ENCODE data around the gene ABCC6.
"Not testable (repeated sequence)": the region's sequence is repeated elsewhere in the genome, so short reads cannot be mapped to it uniquely, and the experiment has no call there.

Gene ABCC6

DNA sequence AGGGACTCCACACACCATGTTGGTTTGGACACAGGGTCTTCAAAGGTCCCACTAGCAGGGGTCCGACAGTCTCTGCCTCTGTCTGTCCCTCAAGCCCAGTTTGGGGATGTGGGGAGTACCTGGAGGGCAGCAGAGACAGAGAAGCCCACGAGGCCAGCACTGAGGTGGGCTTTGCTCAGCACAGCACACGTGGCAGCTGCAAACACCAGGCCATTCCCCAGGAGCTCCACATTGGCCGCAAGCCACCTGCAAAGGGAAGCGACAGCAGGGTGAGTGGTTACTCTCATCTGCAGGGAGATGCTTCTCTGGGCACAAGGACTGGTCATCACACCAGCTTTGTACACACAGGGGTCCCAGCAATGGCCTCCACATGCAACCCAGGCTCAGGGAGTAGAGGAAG is 62.0 kb downstream of the ABCC6 start:
- no peak for DNase-seq (ENCODE audit: low read depth in 2 of 2)

DNA sequence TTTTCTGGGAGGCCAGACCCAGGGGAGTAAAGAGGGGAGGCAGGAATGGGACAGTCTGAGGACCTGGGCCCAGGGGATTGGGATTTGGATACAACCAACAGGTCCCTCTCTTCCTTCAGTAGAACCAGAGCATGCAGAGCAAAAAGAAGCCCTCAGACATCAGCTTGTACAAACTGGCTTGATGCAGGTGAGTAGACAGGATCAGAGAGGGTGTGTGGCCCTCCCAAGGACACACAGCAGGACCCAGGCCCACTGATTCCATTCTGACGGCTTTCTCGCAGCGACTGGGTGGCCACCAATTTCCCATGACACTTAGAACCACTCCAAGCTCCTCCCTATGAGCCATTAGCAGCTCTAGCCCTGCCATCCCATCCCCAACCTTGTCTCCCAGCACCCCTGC is 63.6 kb downstream of the ABCC6 start:
- no peak for DNase-seq (ENCODE audit: low read depth in 2 of 2)

DNA sequence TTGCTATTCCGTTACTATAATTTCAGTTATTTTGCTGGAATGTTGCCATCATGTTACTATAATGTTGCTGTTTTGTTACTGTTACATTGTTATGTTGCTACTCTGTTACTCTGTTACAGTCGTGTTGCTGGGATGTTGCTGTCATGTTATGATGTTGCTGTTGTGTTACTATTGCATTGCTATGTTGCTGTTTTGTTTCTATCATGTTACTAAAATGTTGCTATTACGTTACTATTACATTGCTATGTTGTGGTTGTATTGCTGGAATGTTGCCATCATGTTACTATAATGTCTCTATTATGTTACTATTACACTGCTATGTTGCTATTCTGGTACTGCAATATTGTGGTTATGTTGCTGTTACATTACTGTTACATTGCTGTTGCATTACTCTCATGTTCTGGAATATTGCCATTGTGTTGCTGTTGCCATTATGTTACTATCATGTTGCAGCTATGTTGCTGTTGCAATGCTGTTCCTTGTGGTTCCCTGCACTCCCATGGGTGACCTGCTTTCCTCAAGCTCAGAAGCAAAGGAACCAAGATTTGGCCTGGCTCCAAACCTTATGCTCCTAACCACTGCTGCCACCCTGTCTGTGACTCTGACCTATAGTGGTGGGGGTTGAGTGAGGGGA is 64.4 kb downstream of the ABCC6 start:
- DNase-seq (ENCODE audit: low read depth in 2 of 2), result no peak

DNA sequence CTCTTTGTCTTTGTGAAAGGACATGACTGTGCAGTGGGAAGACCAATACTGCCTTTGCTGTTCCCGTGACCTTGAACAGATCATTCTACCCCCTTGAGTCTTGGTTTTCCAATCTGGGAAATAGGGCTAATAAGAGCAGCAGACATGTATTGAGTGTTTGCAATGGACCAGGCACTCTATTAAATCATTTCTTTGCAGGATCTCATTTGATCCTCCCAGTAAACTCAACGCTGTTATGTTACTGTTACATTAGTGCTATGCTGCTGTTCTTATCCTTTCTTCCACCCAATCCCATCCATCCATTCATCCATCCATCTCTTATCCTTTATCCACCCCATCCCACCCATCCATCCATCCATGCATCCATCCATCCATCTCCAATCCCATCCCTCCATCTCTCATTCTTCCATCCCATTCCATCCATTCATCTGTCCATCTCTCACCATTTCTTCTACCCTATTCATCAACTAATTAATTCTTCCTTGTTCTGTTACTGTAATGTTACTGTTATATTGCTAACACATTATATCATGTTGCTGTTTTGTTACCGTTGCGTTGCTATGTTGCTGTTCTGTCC is 65.1 kb downstream of the ABCC6 start:
- no peak for DNase-seq (ENCODE audit: low read depth in 2 of 2)

DNA sequence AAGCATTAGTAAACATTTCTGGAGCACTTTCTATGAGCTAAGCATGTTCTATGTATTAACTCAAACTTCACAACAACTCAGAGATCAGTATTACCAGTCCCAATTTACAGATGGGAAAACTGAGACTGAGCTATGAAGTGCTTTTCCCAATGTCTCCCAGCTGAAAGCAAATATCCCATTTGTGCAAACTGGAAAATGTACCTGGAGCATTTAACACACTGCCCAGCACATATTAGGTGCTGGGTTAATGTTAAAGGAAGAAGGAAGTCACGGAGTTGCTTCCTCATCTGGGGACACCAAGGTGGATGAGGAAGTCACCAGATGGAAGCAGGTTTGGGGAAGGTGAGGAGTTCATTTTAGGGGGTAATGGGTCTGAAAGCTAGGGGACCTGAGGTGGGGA is 66.1 kb downstream of the ABCC6 start:
- no peak for DNase-seq (ENCODE audit: low read depth in 2 of 2)

DNA sequence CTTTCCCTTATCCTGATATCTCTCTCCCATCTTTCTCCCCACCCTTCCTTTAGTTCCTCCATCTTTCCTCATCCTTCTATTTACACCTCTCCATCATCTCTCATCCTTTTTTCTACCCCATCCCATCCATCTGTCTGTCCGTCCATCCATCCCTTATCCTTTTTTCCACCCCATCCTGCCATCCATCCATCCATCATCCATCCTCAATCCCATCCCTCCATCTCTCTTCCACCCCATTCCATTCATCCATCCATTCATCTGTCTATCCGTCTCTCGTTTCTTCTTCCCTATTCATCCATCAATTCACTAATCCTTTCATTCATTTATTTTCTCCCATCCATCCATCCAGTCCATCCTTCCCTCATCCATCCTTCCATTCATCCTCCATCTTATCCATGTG is 68.1 kb downstream of the ABCC6 start:
- DNase-seq (ENCODE audit: low read depth in 2 of 2), result no peak

DNA sequence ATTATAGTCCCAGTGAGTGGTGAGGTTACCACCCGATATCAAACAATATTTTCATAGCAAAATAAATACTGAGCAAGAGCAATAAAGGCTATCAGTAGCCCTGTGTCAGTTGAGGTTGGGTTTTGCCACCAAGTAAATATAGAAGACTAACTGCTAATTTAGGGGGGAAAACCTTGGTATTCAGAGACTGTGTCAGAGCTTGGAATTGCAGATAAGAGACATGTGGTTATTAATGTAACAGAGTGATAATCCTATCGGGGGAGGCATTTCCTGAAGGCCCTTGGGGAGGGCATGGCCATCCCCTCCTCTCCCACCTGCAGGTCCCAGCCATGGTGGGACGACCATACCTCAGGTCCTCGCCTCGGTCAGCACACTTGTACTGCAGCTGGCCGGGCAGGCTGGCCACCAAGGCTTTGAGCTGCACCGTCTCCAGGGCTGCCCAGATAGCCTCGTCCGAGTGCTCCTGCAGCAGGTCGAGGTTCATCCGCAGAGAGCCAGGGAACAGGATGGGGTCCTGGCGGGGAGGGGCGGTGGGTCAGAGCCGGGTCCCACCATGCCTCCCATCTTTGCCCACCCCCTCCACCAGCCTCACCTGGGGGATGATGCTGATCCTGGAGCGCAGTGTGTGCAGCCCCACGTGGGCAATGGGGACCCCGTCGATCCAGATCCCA is 68.9 kb downstream of the ABCC6 start:
- DNase-seq (ENCODE audit: low read depth in 2 of 2), result no peak

DNA sequence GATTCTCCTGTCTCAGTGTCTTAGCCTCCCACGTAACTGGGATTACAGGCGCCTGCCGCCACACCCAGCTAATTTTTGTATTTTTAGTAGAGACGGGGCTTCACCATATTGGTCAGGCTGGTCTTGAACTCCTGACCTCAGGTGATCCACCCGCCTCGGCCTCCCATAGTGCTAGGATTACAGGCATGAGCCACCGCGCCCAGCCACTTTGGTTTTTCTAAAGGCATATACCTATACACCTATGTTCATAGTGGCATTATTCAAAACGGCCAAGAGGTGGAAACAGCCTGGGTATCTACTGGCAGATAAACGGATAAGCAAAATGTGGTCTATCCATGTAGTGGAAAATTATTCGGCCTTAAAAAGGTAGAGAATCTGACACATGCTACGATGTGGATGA is 70.3 kb downstream of the ABCC6 start:
- not testable (repeated sequence) for DNase-seq (ENCODE audit: low read depth in 2 of 2)

DNA sequence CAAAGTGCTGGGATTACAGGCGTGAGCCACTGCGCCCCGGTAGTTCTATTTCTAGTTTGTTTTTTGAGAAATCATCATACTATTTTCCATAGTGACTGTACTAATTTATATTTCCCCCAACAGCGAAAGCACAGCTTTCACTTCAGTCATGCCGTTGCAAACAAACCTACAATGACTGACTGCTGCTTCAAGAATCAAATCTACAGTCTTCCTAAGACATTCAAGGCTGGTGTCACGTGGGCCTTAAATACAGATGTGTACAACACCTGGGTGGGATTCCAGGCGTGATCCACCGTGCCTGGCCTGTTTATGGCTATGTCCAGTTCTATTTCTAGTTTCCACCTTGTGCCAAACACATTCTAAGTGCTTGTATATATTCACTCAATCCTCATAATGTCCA is 72.0 kb downstream of the ABCC6 start:
- DNase-seq (ENCODE audit: low read depth in 2 of 2), result no peak

DNA sequence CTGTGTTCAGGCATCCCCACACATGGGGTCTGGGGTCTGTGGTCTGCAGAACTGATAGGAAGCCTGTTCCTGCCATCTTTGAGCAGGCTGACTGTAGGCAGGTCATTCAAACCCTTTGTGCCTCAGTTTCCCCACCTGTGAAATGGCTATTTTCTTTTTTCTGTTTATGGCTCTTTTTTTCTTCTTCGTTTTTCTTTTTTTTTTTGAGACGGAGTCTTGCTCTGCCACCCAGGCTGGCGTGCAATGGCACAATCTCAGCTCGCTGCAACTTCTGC is 72.5 kb downstream of the ABCC6 start:
- no peak for DNase-seq (ENCODE audit: low read depth in 2 of 2)

DNA sequence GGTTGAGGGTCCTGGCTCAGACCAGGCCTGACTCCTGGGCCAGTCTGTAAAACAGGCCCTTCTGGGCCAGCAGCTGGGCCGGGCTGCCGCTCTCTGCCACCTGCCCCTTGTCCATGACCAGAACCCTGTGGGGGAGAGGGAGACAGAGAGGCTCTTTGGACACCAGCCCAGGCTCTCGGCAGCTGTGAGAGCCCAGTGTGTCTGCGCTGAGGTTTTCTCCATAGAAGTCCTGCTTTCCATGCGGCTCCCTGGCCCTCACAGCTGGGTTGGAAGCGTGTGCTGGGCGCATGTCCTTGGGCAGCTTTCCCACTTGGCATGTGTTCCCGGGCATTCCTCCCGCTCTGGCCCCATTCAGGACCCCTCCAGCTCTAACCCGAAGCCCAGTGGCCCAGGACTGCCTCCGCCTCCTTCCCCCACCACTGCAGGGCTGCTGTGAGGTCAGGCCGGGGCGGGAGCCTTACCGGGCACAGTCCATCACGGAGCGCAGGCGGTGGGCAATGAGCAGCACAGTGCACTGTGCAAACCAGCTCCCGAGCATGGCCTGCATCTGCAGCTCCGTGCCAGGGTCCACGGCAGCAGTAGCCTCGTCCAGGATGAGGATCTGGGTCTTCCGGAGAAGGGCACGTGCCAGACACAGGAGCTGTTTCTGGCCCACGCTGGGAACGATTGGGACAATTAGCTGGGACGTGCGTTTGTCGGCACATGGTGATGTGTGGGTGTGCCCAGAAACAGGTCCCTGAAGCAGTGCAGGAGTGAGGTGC is 73.0 kb downstream of the ABCC6 start:
- no peak for DNase-seq (ENCODE audit: low read depth in 2 of 2)

DNA sequence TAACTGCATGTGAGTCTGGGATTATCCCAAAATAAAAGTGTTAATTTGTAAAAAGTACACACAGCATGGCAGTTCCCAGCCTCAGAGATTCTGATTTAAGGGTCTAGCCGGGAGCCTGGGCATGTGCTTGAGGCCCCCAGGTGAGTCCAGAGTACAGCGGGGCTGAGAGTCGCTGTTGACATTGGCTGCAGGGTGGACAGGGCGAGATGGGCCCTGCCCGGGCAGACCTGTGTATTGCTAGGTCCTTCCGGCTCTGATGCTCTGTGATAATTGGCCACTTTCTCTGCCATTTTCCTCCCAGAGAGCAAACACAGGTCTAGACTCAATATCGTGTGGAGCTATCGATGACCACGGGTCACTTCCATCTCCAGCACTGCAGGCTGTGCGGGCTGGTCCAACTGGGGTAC is 73.6 kb downstream of the ABCC6 start:
- DNase-seq (ENCODE audit: low read depth in 2 of 2), result no peak

DNA sequence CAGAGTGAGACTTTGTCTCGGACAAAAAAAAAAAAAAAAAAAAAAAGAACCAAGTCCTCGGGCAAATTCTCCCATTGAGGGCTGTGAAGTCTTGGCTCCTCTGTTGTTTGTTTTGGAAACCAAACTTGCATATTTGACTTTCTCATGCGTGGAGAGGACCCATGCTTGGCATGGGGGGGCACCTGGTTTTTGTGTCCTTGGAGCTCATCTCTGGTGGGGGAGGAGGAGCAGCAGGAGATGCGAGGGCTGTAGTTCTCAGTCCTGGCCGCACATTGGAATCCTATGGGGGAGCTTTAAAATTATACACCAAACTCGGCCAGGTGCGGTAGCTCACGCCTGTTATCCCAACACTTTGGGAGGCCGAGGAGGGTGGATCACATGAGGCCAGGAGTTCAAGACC is 74.5 kb downstream of the ABCC6 start:
- DNase-seq (ENCODE audit: low read depth in 2 of 2), result no peak

DNA sequence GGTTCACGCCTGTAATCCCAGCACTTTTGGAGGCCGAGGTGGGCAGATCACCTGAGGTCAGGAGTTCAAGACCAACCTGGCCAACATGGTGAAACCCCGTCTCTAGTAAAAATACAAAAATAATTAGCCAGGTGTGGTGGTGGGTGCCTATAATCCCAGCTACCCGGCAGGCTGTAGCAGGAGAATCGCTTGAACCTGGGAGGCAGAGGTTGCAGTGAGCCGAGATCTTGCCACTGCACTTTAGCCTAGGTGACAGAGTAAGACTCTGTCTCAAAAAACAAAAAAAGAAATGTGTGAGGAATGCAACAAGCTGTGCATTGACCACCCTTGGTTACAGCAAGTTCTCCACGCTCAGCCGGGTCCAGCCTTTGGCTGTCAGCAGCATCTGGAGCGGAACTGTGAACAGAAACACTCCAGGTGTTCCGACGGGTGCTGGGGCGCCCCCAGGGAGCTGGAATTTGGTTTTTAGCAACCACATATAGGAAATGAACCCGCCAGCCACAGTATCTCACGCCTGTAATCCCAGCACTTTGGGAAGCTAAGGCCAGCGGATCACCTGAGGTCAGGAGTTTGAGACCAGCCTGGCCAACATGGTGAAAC is 75.2 kb downstream of the ABCC6 start:
- DNase-seq (ENCODE audit: low read depth in 2 of 2), result not testable (repeated sequence)

DNA sequence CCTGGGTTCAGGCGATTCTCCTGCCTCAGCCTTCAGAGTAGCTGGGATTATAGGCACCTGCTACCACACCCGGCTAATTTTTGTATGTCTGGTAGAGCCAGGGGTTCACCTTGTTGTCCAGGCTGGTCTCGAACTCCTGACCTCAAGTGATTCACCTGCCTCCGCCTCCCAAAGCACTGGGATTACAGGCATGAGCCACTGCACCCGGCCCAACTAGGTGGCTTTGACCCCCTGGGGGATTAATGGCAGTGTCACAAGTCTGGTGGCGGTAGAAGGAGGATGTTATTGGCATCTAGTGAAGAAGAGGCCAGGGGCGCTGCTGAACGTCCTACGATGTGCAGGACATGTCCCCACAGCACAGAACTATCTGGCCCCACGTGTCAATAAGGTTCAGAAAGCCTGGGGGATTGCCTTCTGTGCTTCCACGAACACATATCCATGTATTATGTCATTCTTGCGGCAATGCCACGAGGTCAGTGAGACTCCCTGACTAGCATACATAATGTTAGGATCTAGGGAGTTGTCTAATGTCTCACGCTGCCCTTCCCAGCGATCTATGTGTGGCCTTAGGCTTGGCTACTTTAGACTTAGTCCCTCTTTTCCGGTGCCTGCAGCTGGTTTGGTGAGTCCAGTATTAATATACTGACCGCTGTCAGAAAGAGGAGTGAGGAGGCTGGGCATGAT is 75.8 kb downstream of the ABCC6 start:
- DNase-seq (ENCODE audit: low read depth in 2 of 2), result no peak

DNA sequence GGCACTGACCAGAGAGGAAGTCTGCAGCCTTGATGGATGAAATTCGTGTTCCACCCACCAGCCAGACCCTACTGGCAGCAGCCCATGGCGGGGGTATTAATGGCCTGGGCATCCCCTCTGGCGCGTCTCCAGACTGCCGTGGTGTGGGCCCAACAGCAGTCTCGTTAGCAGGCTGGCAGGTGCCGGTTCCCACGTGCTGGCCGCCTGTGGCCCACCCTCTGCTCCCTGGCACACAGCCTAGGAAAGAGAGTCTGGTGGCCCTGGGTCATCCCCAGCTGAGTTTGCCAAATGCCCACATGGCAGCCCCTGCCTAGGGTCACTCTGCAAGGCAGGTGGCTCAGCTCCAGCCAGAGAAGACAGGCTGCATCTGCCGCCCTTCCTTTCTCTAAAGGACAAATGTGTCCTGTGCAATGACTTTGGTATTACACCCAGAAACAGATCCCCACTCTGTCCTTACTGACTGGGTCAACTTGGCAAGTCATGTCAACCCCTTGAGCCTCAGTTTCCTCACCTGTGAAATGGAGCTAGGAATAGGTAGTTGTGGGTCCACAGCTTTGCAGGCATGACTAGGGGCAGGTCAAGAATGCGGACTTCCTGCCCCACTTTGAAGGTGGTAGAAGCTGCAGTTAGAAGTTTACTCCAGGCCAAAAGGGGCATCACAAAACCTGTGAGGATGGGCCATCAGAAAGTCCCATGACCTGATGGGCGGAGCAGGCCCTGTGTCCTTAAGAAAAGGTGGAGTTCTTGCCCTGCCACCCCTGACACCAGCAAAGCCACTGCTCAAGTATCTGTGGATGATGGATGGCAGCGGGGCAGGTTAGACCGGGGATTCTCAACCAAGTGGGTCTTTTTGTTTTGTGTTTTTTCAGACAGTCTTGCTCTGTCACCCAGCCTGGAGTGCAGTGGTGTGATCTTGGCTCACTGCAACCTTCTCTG is 76.6 kb downstream of the ABCC6 start:
- no peak for DNase-seq (ENCODE audit: low read depth in 2 of 2)

DNA sequence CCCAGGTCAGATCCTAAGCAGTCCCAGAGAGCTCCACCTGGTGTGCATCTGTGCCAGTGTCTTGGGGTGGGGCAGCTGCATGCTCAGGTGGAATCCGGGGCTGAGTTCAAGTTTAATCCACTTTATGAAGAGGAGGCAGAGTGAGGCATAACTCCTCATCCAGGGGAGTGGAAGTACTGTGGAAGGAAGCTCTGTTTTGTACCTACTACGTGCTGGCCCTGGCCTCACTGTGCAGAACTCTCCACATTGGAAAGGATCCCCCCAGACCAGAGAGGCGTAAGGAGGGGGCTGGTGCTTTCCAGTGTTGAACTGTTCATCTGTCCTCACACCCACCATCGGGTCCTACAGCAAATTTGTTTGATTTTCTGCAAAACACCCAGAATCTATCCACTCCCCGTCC is 78.0 kb downstream of the ABCC6 start:
- DNase-seq (ENCODE audit: low read depth in 2 of 2), result no peak

DNA sequence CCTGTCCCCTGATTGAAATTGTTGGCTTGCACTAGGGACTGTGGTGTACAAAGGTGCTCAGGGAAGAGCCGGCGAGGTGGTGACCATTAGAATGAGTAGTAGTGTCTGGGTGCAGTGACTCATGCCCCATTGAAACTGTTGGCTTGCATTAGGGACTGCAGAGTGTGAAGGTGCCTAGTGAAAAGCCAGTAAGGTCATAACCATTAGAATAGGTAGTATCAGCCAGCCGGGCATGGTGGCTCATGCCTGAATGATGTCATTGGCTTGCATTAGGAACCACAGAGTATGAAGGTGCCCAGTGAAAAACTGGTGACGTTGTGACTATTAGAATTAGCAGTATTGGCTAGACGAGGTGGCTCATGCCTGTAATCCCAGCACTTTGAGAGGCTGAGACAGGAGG is 78.9 kb downstream of the ABCC6 start:
- DNase-seq (ENCODE audit: low read depth in 2 of 2), result no peak

DNA sequence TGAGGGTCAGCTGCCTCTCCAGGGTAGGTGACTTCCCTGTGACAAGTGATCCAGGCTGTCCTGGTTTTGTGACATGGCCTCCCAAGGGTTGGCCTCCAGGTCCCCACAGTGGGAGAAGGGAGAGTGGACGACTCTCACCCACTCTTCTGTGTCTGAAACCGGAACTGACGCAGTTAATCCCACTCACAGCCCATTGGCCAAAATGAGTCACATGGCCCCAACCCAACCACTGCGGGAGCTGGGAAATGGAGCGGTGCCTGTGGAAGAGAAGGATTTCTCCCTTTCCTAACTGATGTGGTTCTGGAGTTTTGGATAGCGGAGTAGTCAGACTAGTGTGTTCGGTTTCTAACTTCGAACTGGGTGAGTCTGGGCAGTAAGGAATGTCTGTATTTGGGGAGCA is 79.4 kb downstream of the ABCC6 start:
- no peak for DNase-seq (ENCODE audit: low read depth in 2 of 2)

DNA sequence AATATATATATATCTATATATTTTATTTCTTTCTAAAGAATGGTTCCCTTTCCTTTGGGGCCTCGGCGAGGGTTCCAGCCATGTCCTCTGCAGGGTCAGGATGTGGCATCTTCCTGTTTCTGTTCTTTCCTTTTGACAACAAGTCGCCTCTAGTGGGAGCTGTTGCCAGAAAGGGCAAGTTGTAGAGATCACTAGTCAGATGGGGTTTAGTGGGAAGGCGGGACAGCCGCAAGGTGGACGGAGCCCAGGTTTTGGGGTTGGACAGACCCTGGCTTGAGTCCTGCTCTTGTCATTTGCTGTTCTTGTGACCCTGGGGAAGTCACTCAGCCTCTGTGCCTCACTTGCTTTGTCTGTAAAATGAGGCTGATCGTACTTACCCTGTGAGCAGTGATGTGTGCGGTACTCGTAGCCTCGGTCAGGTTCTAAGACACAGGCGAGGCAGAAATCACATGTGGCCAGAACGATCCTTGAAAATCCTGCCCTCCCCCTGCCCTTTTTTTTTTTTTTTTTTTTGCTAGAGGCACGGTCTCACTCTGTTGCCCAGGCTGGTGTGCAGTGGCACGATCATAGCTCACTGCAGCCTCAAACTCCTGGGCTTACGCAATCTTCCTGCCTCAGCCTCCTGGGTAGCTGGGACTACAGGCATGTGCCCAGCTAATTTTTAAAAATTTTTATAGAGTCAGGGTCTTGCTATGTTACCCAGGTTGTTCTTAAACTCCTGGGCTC is 80.1 kb downstream of the ABCC6 start:
- no peak for DNase-seq (ENCODE audit: low read depth in 2 of 2)
